ENCODE measurements around the gene ASTN2.

The ASTN2 gene

GRCh38 chr9:116737152-116737546, 677.7 kb downstream of the ASTN2 start:
- TF ChIP-seq REST (IDR thresholded peaks at IDR 0.05; ENCODE audit: insufficient read depth in 1 of 2, low read depth in 2 of 2, low read length in 2 of 2) = no peak
- peak; percentile 51 for TF ChIP-seq FOXP2 (optimal IDR thresholded peaks at IDR 0.05; ENCODE audit: borderline replicate concordance, extremely low read depth, extremely low read length, insufficient read depth)

- no peak for TF ChIP-seq REST (IDR thresholded peaks at IDR 0.05; ENCODE audit: insufficient read depth in 1 of 2, low read depth in 2 of 2, low read length in 2 of 2)
- no peak for TF ChIP-seq TAF1 (IDR thresholded peaks at IDR 0.05; ENCODE audit: borderline replicate concordance, insufficient read depth, low read length)
- no peak for TF ChIP-seq SIN3A (IDR thresholded peaks at IDR 0.05; ENCODE audit: borderline replicate concordance, insufficient read depth, low read length)
- TF ChIP-seq POLR2AphosphoS5 (IDR thresholded peaks at IDR 0.05; ENCODE audit: low read depth, low read length) = no peak
- TF ChIP-seq FOXP2 (optimal IDR thresholded peaks at IDR 0.05; ENCODE audit: borderline replicate concordance, extremely low read depth, extremely low read length, insufficient read depth) = no peak
These were observed 678.3 kb downstream of the ASTN2 start for GRCh38 chr9:116736399-116737151.

GRCh38 chr9:116733010-116733641, 681.7 kb downstream of the ASTN2 start:
- TF ChIP-seq REST (IDR thresholded peaks at IDR 0.05; ENCODE audit: insufficient read depth in 1 of 2, low read depth in 2 of 2, low read length in 2 of 2) (no peak), TAF1 (IDR thresholded peaks at IDR 0.05; ENCODE audit: borderline replicate concordance, insufficient read depth, low read length) (no peak), POLR2AphosphoS5 (IDR thresholded peaks at IDR 0.05; ENCODE audit: low read depth, low read length) (no peak), SIN3A (IDR thresholded peaks at IDR 0.05; ENCODE audit: borderline replicate concordance, insufficient read depth, low read length) (no peak), FOXP2 (optimal IDR thresholded peaks at IDR 0.05; ENCODE audit: borderline replicate concordance, extremely low read depth, extremely low read length, insufficient read depth) (no peak)

- TF ChIP-seq REST (IDR thresholded peaks at IDR 0.05; ENCODE audit: insufficient read depth in 1 of 2, low read depth in 2 of 2, low read length in 2 of 2) (no peak), POLR2AphosphoS5 (IDR thresholded peaks at IDR 0.05; ENCODE audit: low read depth, low read length) (no peak), TAF1 (IDR thresholded peaks at IDR 0.05; ENCODE audit: borderline replicate concordance, insufficient read depth, low read length) (no peak)
These were observed 688.3 kb downstream of the ASTN2 start for GRCh38 chr9:116726602-116727001.

Data from PFSK-1 (cell line).